Mesodermal cell (in vitro differentiated cells): ENCODE measurements around the gene BTF3L4.

Source experiments
- H3K27ac ChIP-seq: 2 replicates; pipeline ENCODE4 v1.7.0; 2013; ENCODE audit warnings: mild to moderate bottlenecking, low read depth, low read length, moderate library complexity; ENCODE audit not compliant: severe bottlenecking
- H3K36me3 ChIP-seq: 2 replicates; pipeline ENCODE4 v1.7.1; 2013; ENCODE audit warnings: mild to moderate bottlenecking, low read length, moderate library complexity; ENCODE audit not compliant: control insufficient read depth, insufficient read depth
- H3K4me1 ChIP-seq: one replicate; pipeline ENCODE4 v1.7.1; 2013; ENCODE audit warnings: mild to moderate bottlenecking, low read length; ENCODE audit not compliant: insufficient read depth, control insufficient read depth, poor library complexity, severe bottlenecking
- H3K4me3 ChIP-seq: 2 replicates; pipeline ENCODE4 v1.7.0; 2013; ENCODE audit warnings: low read length, control low read depth, mild to moderate bottlenecking; ENCODE audit not compliant: insufficient read depth, poor library complexity, severe bottlenecking; ENCODE audit errors: extremely low read depth
- H3K9me3 ChIP-seq: 2 replicates; pipeline ENCODE4 v1.7.1; 2013; ENCODE audit warnings: mild to moderate bottlenecking, low read length, moderate library complexity; ENCODE audit not compliant: control insufficient read depth
- WGBS, 2 experiments: methylation state at CpG; one replicate each; pipeline ENCODE4 v1.1.5; 2013; ENCODE audit warnings: missing lambda C conversion rate in 2 of 2; ENCODE audit not compliant: insufficient coverage in 2 of 2; 5-methylcytosine and 5-hydroxymethylcytosine counted together

The BTF3L4 gene

DNA sequence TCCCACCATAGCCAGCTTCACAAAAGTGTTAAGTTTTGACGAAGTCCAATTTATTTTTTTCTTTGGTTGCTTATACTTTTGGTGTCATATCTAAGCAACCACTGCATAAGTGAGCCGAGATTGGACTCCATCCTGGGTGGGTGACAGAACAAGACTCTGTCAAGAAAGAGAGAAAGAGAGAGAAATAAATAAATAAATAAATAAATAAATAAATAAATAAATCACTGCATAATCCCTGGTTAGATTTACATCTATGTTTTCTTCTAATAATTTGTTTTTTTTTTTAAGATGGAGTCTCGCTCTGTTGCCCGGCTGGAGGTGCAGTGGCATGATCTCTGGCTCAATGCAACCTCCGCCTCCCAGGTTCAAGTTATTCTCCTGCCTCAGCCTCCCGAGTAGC lies 67.5 kb downstream of the BTF3L4 start:
- Histone ChIP-seq H3K9me3 (no peaks in the 10 kb centered on the region), H3K27ac (no peak overlapping the region), H3K4me3 (no peak overlapping the region), H3K4me1 (no peaks in the 10 kb centered on the region), H3K36me3 (no peaks in the 10 kb centered on the region)
- WGBS, 2 experiments = 78% methylated on average over 2 of the region's 6 CpGs; no CpG with 5 or more reads in 1 of the 2 experiments

GRCh38 chr1:52125736-52126359 lies 69.8 kb downstream of the BTF3L4 start:
- no peaks in the 10 kb centered on the region for H3K36me3 ChIP-seq
- H3K4me1 ChIP-seq = no peaks in the 10 kb centered on the region
- H3K27ac ChIP-seq = no peak overlapping the region
- no peak overlapping the region for H3K4me3 ChIP-seq
- H3K9me3 ChIP-seq = no peaks in the 10 kb centered on the region

GRCh38 chr1:52127181-52128180 lies 71.4 kb downstream of the BTF3L4 start:
- Histone ChIP-seq H3K27ac (no peak overlapping the region), H3K4me3 (no peak overlapping the region), H3K9me3 (no peaks in the 10 kb centered on the region), H3K4me1 (no peaks in the 10 kb centered on the region), H3K36me3 (no peaks in the 10 kb centered on the region)
- 48 to 83% methylated on average over 3 to 5 of the region's 5 CpGs for WGBS, 2 experiments

- Histone ChIP-seq H3K36me3 (no peaks in the 10 kb centered on the region), H3K9me3 (no peaks in the 10 kb centered on the region), H3K4me1 (no peaks in the 10 kb centered on the region), H3K4me3 (no peak overlapping the region), H3K27ac (no peak overlapping the region)
- WGBS, 2 experiments = 82 to 88% methylated on average over 2 to 4 of the region's 5 CpGs
These were observed 83.9 kb downstream of the BTF3L4 start for GRCh38 chr1:52139817-52140540.
